IPS-NIHi11 (cell line): ENCODE results near the gene CHPF2.

ENCODE experiments used
- DNase-seq: peaks from one replicate; pipeline ENCODE4 v3.0.0; 2012; ENCODE audit warnings: mixed read lengths, low spot score

CHPF2 gene

GRCh38 chr7:151235091-151235787 is 3.0 kb downstream of the CHPF2 start:
- DNase-seq = no peak

- DNase-seq = no peak
Measured at GRCh38 chr7:151236406-151236805, 4.1 kb downstream of the CHPF2 start.

GRCh38 chr7:151237244-151238189 is 5.2 kb downstream of the CHPF2 start:
- no peak for DNase-seq

GRCh38 chr7:151238190-151238810 is 6.0 kb downstream of the CHPF2 start:
- DNase-seq = no peak

GRCh38 chr7:151238924-151239836 is 6.9 kb downstream of the CHPF2 start:
- DNase-seq = no peak

- no peak for DNase-seq
Measured at GRCh38 chr7:151239837-151240459, 7.7 kb downstream of the CHPF2 start.

GRCh38 chr7:151240536-151240935 is 8.3 kb downstream of the CHPF2 start:
- no peak for DNase-seq

GRCh38 chr7:151240942-151241754 is 8.9 kb downstream of the CHPF2 start:
- DNase-seq = no peak

GRCh38 chr7:151241755-151242096 is 9.4 kb downstream of the CHPF2 start:
- DNase-seq = no peak

- DNase-seq = no peak
Measured at GRCh38 chr7:151242159-151243044, 10.1 kb downstream of the CHPF2 start.

- no peak for DNase-seq
Measured at GRCh38 chr7:151243045-151243349, 10.7 kb downstream of the CHPF2 start.

- no peak for DNase-seq
Measured at GRCh38 chr7:151243408-151244195, 11.3 kb downstream of the CHPF2 start.

- peak; percentile 72 for DNase-seq
Measured at GRCh38 chr7:151244196-151244840, 12.0 kb downstream of the CHPF2 start.

GRCh38 chr7:151244841-151245346 is 12.6 kb downstream of the CHPF2 start:
- no peak for DNase-seq

GRCh38 chr7:151245360-151246101 is 13.2 kb downstream of the CHPF2 start:
- DNase-seq = peak; percentile 84

- DNase-seq = no peak
Measured at GRCh38 chr7:151246102-151246850, 14.0 kb downstream of the CHPF2 start.
